Caco-2 (cell line): ENCODE data around the gene CDK5RAP3. TPM values are rescaled to one million over a fixed set of nuclear protein-coding genes. Genes with fewer than 3 reads are reported as not detected.

Source experiments
- BruUV-seq: library from RNA; stranded (reverse); fragments of 400-500 nt; replicated peaks from 2 replicates; lab custom pipeline; 2021; lab: Mats Ljungman, UMichigan
- CTCF ChIA-PET: fragments of 300-600 bp; sonication (Branson Sonifier 250); formaldehyde crosslinking; loops from one replicate; lab custom pipeline; 2022; ENCODE audit warnings: antibody characterized with exemption; lab: Charles Lee
- POLR2A ChIA-PET: fragments of 300-600 bp; sonication (Branson Sonifier 250); formaldehyde crosslinking; loops from one replicate; lab custom pipeline; 2022; ENCODE audit warnings: antibody characterized with exemption; lab: Charles Lee
- DNase-seq, 2 experiments: peaks; one replicate each; pipeline versions ENCODE4 v3.0.0 to v3.0.0-alpha.2; 2020 to 2022
- H3K27me3 ChIP-seq: replicated peaks from 2 replicates; pipeline ENCODE4 v1.6.0; 2011; ENCODE audit warnings: low read length; ENCODE audit not compliant: control insufficient read depth, insufficient read depth
- H3K36me3 ChIP-seq: 2 replicates; pipeline ENCODE4 v1.5.1; 2011; ENCODE audit warnings: low read length; ENCODE audit not compliant: control insufficient read depth, insufficient read depth
- H3K4me1 ChIP-seq: fragments of 250-450 bp; sonication (Bioruptor Pico); 2 replicates; pipeline ENCODE4 v1.5.1; 2020; ENCODE audit warnings: mild to moderate bottlenecking
- H3K4me3 ChIP-seq: 2 replicates; pipeline ENCODE4 v1.5.1; 2011; ENCODE audit warnings: low read depth, mild to moderate bottlenecking, control low read depth, low read length
- H3K9me3 ChIP-seq: fragments of 250-450 bp; sonication (Bioruptor Pico); 2 replicates; pipeline ENCODE4 v1.5.1; 2020; ENCODE audit warnings: mild to moderate bottlenecking, moderate library complexity
- H3K27ac Mint-ChIP-seq: one replicate; pipeline ENCODE4 v1.8.0; 2022; ENCODE audit warnings: mixed read lengths; ENCODE audit not compliant: unreplicated experiment
- H3K27me3 Mint-ChIP-seq: one replicate; pipeline ENCODE4 v1.8.0; 2022; ENCODE audit warnings: mixed read lengths; ENCODE audit not compliant: insufficient read depth, unreplicated experiment
- H3K36me3 Mint-ChIP-seq: one replicate; pipeline ENCODE4 v1.8.0; 2022; ENCODE audit warnings: mild to moderate bottlenecking, mixed read lengths; ENCODE audit not compliant: insufficient read depth, unreplicated experiment
- H3K4me1 Mint-ChIP-seq: one replicate; pipeline ENCODE4 v1.8.0; 2022; ENCODE audit warnings: low read depth, mixed read lengths; ENCODE audit not compliant: unreplicated experiment
- H3K4me3 Mint-ChIP-seq: one replicate; pipeline ENCODE4 v1.8.0; 2022; ENCODE audit warnings: mild to moderate bottlenecking, moderate library complexity, mixed read lengths; ENCODE audit not compliant: unreplicated experiment
- H3K9me3 Mint-ChIP-seq: one replicate; pipeline ENCODE4 v1.8.0; 2022; ENCODE audit warnings: mixed read lengths; ENCODE audit not compliant: unreplicated experiment
- CTCF ChIP-seq, 2 experiments: fragments of 200-600 bp in 1 of 2; IDR thresholded peaks; 1 replicate in 1 of 2; 2 replicates in 1 of 2; pipeline versions ENCODE4 v1.5.1 to v1.8.0; 2011 to 2022; ENCODE audit warnings: antibody characterized with exemption in 1 of 2, control low read depth in 1 of 2, inconsistent platforms in 1 of 2, low read depth in 1 of 2, low read length in 1 of 2, mild to moderate bottlenecking in 1 of 2, moderate library complexity in 1 of 2; ENCODE audit not compliant: insufficient read depth in 1 of 2, severe bottlenecking in 1 of 2, unreplicated experiment in 1 of 2
- intact Hi-C: fragments of 100-400 bp; cut with micrococcal nuclease; formaldehyde crosslinking; loops from one replicate; pipeline ENCODE4 v1.10.0; 2022; ENCODE audit not compliant: unreplicated experiment
- total RNA-seq: library from RNA; stranded (reverse); gene quantifications from 2 replicates; pipeline ENCODE4 v1.2.3, GENCODE V29; 2022

The CDK5RAP3 gene
- total RNA-seq, 1 experiment from 2014 or later, result 425 TPM

GRCh38 chr17:47968836-47969235 is 2.1 kb upstream of the CDK5RAP3 start:
- intact Hi-C loops, result no loop called here
- CTCF ChIA-PET, result interaction anchor here (4.6 to 7.0 kb wide), 3 partner anchors 11 to 25 kb away, joined by 157 to 219 read pairs (median 172); partner anchors contain the start of genes PNPO and PRR15L
- H3K4me3 ChIP-seq, result no peak overlapping the region

GRCh38 chr17:47969930-47970724 is 786 bp upstream of the CDK5RAP3 start:
- Histone ChIP-seq H3K27me3 (no peaks in the 10 kb centered on the region), H3K9me3 (no peaks in the 10 kb centered on the region), H3K36me3 (0 out of 2 replicates have a peak, but pooled peaks cover 2% of the 10 kb centered on the region), H3K4me3 (peak overlapping the region; percentile 26), H3K4me1 (peaks cover 48% of the 10 kb centered on the region)
- Mint-ChIP-seq H3K4me1 (peaks cover 32% of the 10 kb centered on the region), H3K9me3 (no peaks in the 10 kb centered on the region), H3K36me3 (peaks cover 24% of the 10 kb centered on the region), H3K27me3 (no peaks in the 10 kb centered on the region), H3K4me3 (peak overlapping the region; percentile 94), H3K27ac (peak overlapping the region; percentile 92)
- DNase-seq, result no peak
- POLR2A ChIA-PET, result interaction anchor here (0.5 to 3.2 kb wide), 31 partner anchors 10 to 237 kb away, joined by 3 to 70 read pairs (median 5); partner anchors contain the start of genes LRRC46, MRPL10, NFE2L1 and PNPO
- TF ChIP-seq CTCF (IDR thresholded peaks at IDR 0.05; ENCODE audit: insufficient read depth in 1 of 2, low read depth in 1 of 2, low read length in 1 of 2, severe bottlenecking in 1 of 2, unreplicated experiment in 1 of 2), result no peak
- no TSS peak for BruUV-seq
- intact Hi-C loops, result loop anchor here (1.0 to 2.0 kb wide), 6 partner anchors 13 to 129 kb away; partner anchors contain the start of genes NFE2L1, PRR15L and SCRN2
- CTCF ChIA-PET, result interaction anchor here (0.5 to 7.0 kb wide), 51 partner anchors 11 to 1026 kb away, joined by 3 to 219 read pairs (median 5); partner anchors contain the start of genes CBX1, LRRC46, MRPL10 and NFE2L1

More at GRCh38 chr17:47968836-47969235, 2.1 kb upstream of the CDK5RAP3 start:
- Mint-ChIP-seq H3K27me3 (no peaks in the 10 kb centered on the region), H3K4me1 (peaks cover 43% of the 10 kb centered on the region), H3K9me3 (no peaks in the 10 kb centered on the region), H3K36me3 (peaks cover 19% of the 10 kb centered on the region), H3K27ac (no peak overlapping the region), H3K4me3 (no peak overlapping the region)
- Histone ChIP-seq H3K27me3 (no peaks in the 10 kb centered on the region), H3K4me1 (peaks cover 59% of the 10 kb centered on the region), H3K9me3 (no peaks in the 10 kb centered on the region), H3K36me3 (0 out of 2 replicates have a peak, but pooled peaks cover 2% of the 10 kb centered on the region)
- POLR2A ChIA-PET, result interaction anchor here (0.5 to 1.2 kb wide), 3 partner anchors 8 to 914 kb away, joined by 3 to 6 read pairs (median 4); no protein-coding TSS in a partner anchor
- BruUV-seq, result no TSS peak
- DNase-seq, result no peak
- no peak for TF ChIP-seq CTCF (IDR thresholded peaks at IDR 0.05; ENCODE audit: insufficient read depth in 1 of 2, low read depth in 1 of 2, low read length in 1 of 2, severe bottlenecking in 1 of 2, unreplicated experiment in 1 of 2)

GRCh38 chr17:47973541-47973940 is 2.6 kb downstream of the CDK5RAP3 start:
- intact Hi-C loops, result no loop called here
- Mint-ChIP-seq H3K4me3 (no peak overlapping the region), H3K9me3 (no peaks in the 10 kb centered on the region), H3K27ac (no peak overlapping the region), H3K4me1 (peaks cover 14% of the 10 kb centered on the region), H3K27me3 (no peaks in the 10 kb centered on the region), H3K36me3 (peaks cover 46% of the 10 kb centered on the region)
- H3K4me1 ChIP-seq, result peaks cover 16% of the 10 kb centered on the region
- H3K4me3 ChIP-seq, result no peak overlapping the region
- ChIA-PET POLR2A (interaction anchor here (0.5 kb wide), 1 partner anchor 48 kb away, joined by 5 read pairs; no protein-coding TSS in a partner anchor), CTCF (interaction anchor here (1.2 to 7.0 kb wide), 2 partner anchors 16 to 30 kb away, joined by 3 to 219 read pairs; partner anchors contain the start of genes PNPO and PRR15L)
- BruUV-seq, result no TSS peak
- H3K36me3 ChIP-seq, result peaks cover 8% of the 10 kb centered on the region
- H3K9me3 ChIP-seq, result no peaks in the 10 kb centered on the region
- DNase-seq, result peak in 1 of 2 experiments; percentile 43
- no peak for TF ChIP-seq CTCF (IDR thresholded peaks at IDR 0.05; ENCODE audit: insufficient read depth in 1 of 2, low read depth in 1 of 2, low read length in 1 of 2, severe bottlenecking in 1 of 2, unreplicated experiment in 1 of 2)
- no peaks in the 10 kb centered on the region for H3K27me3 ChIP-seq
